ENCODE results near the gene NDUFAB1. TPM values are rescaled to one million over a fixed set of nuclear protein-coding genes. Genes with fewer than 3 reads are reported as not detected.

NDUFAB1 gene
- total and polyA plus RNA-seq, 2 of the 13 experiments (the other 11 are each of a cell fraction or from before 2014, with no cell fraction given) = 221 to 601 TPM

DNA sequence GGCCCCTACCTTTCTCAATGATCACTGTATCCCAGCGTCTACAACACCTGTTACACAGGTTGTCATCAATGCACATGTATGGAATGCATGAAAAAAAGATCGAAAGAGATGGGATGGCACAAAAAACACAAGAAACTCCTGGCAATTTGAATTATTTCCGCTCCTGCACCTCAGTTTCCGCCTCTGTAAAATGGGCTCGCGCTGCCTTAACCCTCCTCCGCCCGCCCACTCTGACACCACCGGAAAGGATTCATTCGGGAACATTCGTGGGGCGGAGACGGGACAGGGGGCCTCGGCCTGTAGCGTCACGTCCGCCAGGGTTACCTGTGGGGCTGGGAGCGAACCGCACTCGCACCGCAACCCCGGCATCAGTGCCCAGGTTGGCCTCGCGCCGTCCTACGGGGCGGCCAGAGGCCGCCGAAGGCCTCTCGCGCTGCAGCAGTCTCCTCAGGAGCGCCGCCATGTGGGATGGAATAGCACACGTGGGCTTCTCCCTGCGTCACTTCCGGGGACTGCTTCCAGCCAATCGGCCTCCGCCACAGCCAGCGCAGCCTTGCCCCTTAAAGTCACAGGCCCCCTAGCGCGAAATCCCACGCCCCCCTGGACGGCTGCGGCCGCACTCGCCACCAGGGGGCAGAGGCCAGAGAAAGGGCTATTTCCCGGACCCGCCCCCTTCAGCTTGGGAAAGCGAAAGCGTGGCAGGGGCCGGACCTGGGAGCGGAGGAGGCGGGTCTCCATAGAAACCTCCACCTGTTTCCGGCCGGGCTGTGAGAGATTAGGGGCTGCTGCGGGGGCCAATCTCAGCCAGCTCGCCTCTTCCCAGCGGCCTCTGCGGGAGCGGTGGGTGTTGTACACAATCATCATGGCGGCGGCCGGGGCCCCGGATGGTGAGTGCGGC lies 39.0 kb downstream of the NDUFAB1 start, which contains the start of the genes EARS2 and UBFD1 (continued):
- TF ChIP-seq ZNF512 (CRISPR knock-in tag; IDR thresholded peaks at IDR 0.05) = 0 out of 2 replicates have a peak, but pooled peaks have one; percentile 58
- TF ChIP-seq ZNF556 (CRISPR knock-in tag; IDR thresholded peaks at IDR 0.05; ENCODE audit: borderline replicate concordance) = peak; percentile 77
- TF ChIP-seq RFXANK (CRISPR knock-in tag; IDR thresholded peaks at IDR 0.05) = peak; percentile 89; the same call in 1 of the 2 replicates
- no peak for TF ChIP-seq MAFK (conservative IDR thresholded peaks at IDR 0.05 in 1 of 2, IDR thresholded peaks at IDR 0.05 in 1 of 2; ENCODE audit: low read length in 2 of 2)
- peak; percentile 99 for TF ChIP-seq PHF5A (CRISPR knock-in tag; IDR thresholded peaks at IDR 0.05; ENCODE audit: low read depth, unreplicated experiment)
- peak; percentile 30; the same call in 1 of the 2 replicates for TF ChIP-seq ZNF33A (CRISPR knock-in tag; IDR thresholded peaks at IDR 0.05; ENCODE audit: borderline replicate concordance)
- peak; percentile 97 for TF ChIP-seq ZMYM4 (CRISPR knock-in tag; IDR thresholded peaks at IDR 0.05)
- peak; percentile 83; the same call in 1 of the 2 replicates for TF ChIP-seq ZNF589 (CRISPR knock-in tag; conservative IDR thresholded peaks at IDR 0.05)
- TF ChIP-seq ZNF367 (CRISPR knock-in tag; IDR thresholded peaks at IDR 0.05; ENCODE audit: borderline replicate concordance) = 0 out of 2 replicates have a peak, but pooled peaks have one; percentile 34
- no peak for TF ChIP-seq SOX13 (IDR thresholded peaks at IDR 0.05)
- TF ChIP-seq SOX13 (CRISPR knock-in tag; conservative IDR thresholded peaks at IDR 0.05 in 1 of 2, IDR thresholded peaks at IDR 0.05 in 1 of 2) = peak in 1 of 2 experiments; percentile 63; a peak in 2 of 4 replicates
- TF ChIP-seq NCOR1 (IDR thresholded peaks at IDR 0.05; ENCODE audit: borderline replicate concordance, low read length) = peak; percentile 59; the same call in 1 of the 2 replicates
- no peak; the same call in none of the 2 replicates for TF ChIP-seq BORCS8-MEF2B (CRISPR knock-in tag; IDR thresholded peaks at IDR 0.05)
- peak; percentile 93 for TF ChIP-seq ZSCAN5A (CRISPR knock-in tag; IDR thresholded peaks at IDR 0.05; ENCODE audit: borderline replicate concordance)
- peak; percentile 85 for TF ChIP-seq ZNF777 (CRISPR knock-in tag; IDR thresholded peaks at IDR 0.05)
- peak; percentile 99 for TF ChIP-seq MXD4 (CRISPR knock-in tag; IDR thresholded peaks at IDR 0.05)
- TF ChIP-seq ZNF225 (CRISPR knock-in tag; IDR thresholded peaks at IDR 0.05) = peak; percentile 71
- TF ChIP-seq, protein P1, sequence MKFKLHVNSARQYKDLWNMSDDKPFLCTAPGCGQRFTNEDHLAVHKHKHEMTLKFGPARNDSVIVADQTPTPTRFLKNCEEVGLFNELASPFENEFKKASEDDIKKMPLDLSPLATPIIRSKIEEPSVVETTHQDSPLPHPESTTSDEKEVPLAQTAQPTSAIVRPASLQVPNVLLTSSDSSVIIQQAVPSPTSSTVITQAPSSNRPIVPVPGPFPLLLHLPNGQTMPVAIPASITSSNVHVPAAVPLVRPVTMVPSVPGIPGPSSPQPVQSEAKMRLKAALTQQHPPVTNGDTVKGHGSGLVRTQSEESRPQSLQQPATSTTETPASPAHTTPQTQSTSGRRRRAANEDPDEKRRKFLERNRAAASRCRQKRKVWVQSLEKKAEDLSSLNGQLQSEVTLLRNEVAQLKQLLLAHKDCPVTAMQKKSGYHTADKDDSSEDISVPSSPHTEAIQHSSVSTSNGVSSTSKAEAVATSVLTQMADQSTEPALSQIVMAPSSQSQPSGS (CRISPR knock-in tag; IDR thresholded peaks at IDR 0.05) = peak; percentile 92
- peak; percentile 93 for TF ChIP-seq ZNF746 (CRISPR knock-in tag; IDR thresholded peaks at IDR 0.05)
- TF ChIP-seq ZBTB25 (CRISPR knock-in tag; IDR thresholded peaks at IDR 0.05) = peak; percentile 95
- TF ChIP-seq NFRKB (IDR thresholded peaks at IDR 0.05) = no peak

Data from HepG2 (cell line).